Measurements from ENCODE around the gene PSPH. TPM values are rescaled to one million over a fixed set of nuclear protein-coding genes. Genes with fewer than 3 reads are reported as not detected.
A peak's percentile ranks its signal among the peaks of the same experiment; 100 is the strongest.

Gene PSPH
- polyA plus RNA-seq, 1 of the 3 experiments (the other 2 are of a cell fraction) = 50.5 TPM

GRCh38 chr7:56040730-56041129 lies 10.5 kb downstream of the PSPH start (continued):
- TF ChIP-seq RCOR1 (IDR thresholded peaks at IDR 0.05; ENCODE audit: low read length) = no peak
- no peak for TF ChIP-seq RXRA (IDR thresholded peaks at IDR 0.05; ENCODE audit: borderline replicate concordance, low read depth)
- no peak for TF ChIP-seq RFX5 (IDR thresholded peaks at IDR 0.05; ENCODE audit: low read length)
- no peak for TF ChIP-seq REST (IDR thresholded peaks at IDR 0.05; ENCODE audit: low read depth, low read length)
- no peak for TF ChIP-seq USF2 (IDR thresholded peaks at IDR 0.05; ENCODE audit: borderline replicate concordance, low read depth, low read length)
- no peak for TF ChIP-seq CHD2 (IDR thresholded peaks at IDR 0.05; ENCODE audit: low read length, partially characterized antibody)

- Histone ChIP-seq H4K20me1 (ENCODE audit: insufficient read depth) (no peaks in the 10 kb centered on the region), H3K27ac (ENCODE audit: low read depth in 2 of 2, low read length in 1 of 2) (peak overlapping the region; percentile 50 to 76; a peak in 3 of 4 replicates), H3K4me2 (peak overlapping the region; percentile 97), H3F3A (replicated peaks; ENCODE audit: insufficient read depth) (peaks cover 13% of the 10 kb centered on the region), H3K4me1 (ENCODE audit: control insufficient read depth in 1 of 2, insufficient read depth in 2 of 2, low read depth in 1 of 2, low read length in 1 of 2) (no peaks in the 10 kb centered on the region; a peak in 1 of 4 replicates), H3K4me3 (ENCODE audit: low read depth in 2 of 2, low read length in 1 of 2) (peak overlapping the region; percentile 53 to 78), H3K9me3 (no peaks in the 10 kb centered on the region), H3K9ac (peak overlapping the region; percentile 68), H3K79me2 (ENCODE audit: insufficient read depth) (peaks cover 11% of the 10 kb centered on the region; the same call in 1 of the 2 replicates), H3K27me3 (ENCODE audit: insufficient read depth) (no peaks in the 10 kb centered on the region), H3K9me2 (no peaks in the 10 kb centered on the region), H3K36me3 (replicated peaks in 1 of 2; ENCODE audit: control insufficient read depth in 1 of 2, insufficient read depth in 2 of 2, low read length in 1 of 2) (peaks cover 4 to 30% of the 10 kb centered on the region in 2 experiments), H2AFZ (ENCODE audit: low read depth) (peak overlapping the region; percentile 96)
- ChIA-PET CTCF (interaction anchor here (1.0 to 2.0 kb wide), 11 partner anchors 12 to 70 kb away, joined by 3 to 10 read pairs (median 5); partner anchors contain the start of genes CCT6A and PSPH), POLR2A (interaction anchor here (0.6 to 1.3 kb wide), 10 partner anchors 13 to 69 kb away, joined by 3 to 20 read pairs (median 4); partner anchors contain the start of genes CCT6A and PSPH)
- DNase-seq = peak; percentile 95
- 2% methylated on average over 24 of the region's 27 CpGs for WGBS (ENCODE audit: low lambda C conversion rate)
- peak; percentile 24; the same call in 1 of the 2 replicates for TF ChIP-seq RAD21 (IDR thresholded peaks at IDR 0.05; ENCODE audit: low read length)
- TF ChIP-seq ZBTB33 (IDR thresholded peaks at IDR 0.05; ENCODE audit: borderline replicate concordance, low read depth) = no peak
- TF ChIP-seq MXI1 (IDR thresholded peaks at IDR 0.05; ENCODE audit: low read depth, low read length) = peak; percentile 68; the same call in 1 of the 2 replicates
- no peak; the same call in 1 of the 2 replicates for TF ChIP-seq TCF12 (IDR thresholded peaks at IDR 0.05)
- TF ChIP-seq REST (IDR thresholded peaks at IDR 0.05; ENCODE audit: low read depth, low read length) = no peak
- TF ChIP-seq SIN3A (IDR thresholded peaks at IDR 0.05; ENCODE audit: borderline replicate concordance, low read depth, low read length) = 0 out of 2 replicates have a peak, but pooled peaks have one; percentile 27
- peak; percentile 61; the same call in 1 of the 2 replicates for TF ChIP-seq FOXJ3 (CRISPR knock-in tag; IDR thresholded peaks at IDR 0.05)
- peak; percentile 58; the same call in 1 of the 2 replicates for TF ChIP-seq MAX (IDR thresholded peaks at IDR 0.05; ENCODE audit: low read depth)
- TF ChIP-seq POLR2AphosphoS5 (IDR thresholded peaks at IDR 0.05; ENCODE audit: low read depth, low read length) = peak; percentile 89
- TF ChIP-seq SMC3 (IDR thresholded peaks at IDR 0.05; ENCODE audit: low read depth, low read length) = peak; percentile 2
- no peak for TF ChIP-seq TEAD4 (IDR thresholded peaks at IDR 0.05; ENCODE audit: borderline replicate concordance, insufficient read depth)
- TF ChIP-seq EP300 (IDR thresholded peaks at IDR 0.05; ENCODE audit: borderline replicate concordance in 1 of 2, low read depth in 1 of 2, low read length in 1 of 2) = no peak; a peak in 2 of 4 replicates
- TF ChIP-seq TAF1 (IDR thresholded peaks at IDR 0.05; ENCODE audit: borderline replicate concordance, low read depth, low read length) = peak; percentile 87
Observed at GRCh38 chr7:56033671-56034432, 17.4 kb downstream of the PSPH start.
